Testis (tissue), 3 donors: ENCODE measurements around the gene CCDC13. TPM values are rescaled to one million over a fixed set of nuclear protein-coding genes. Genes with fewer than 3 reads are reported as not detected.

Source experiments
- DNase-seq: peaks from one replicate; pipeline ENCODE4 v3.0.0-alpha.2; 2019
- H3K27ac ChIP-seq, 2 donors: fragments of 200-600 bp; sonication (generic); one replicate each; pipeline ENCODE4 v1.5.1; 2019
- H3K27me3 ChIP-seq: fragments of 200-600 bp; sonication (generic); one replicate; pipeline ENCODE4 v1.5.1; 2019
- H3K36me3 ChIP-seq: fragments of 200-600 bp; sonication (generic); one replicate; pipeline ENCODE4 v1.5.1; 2017; ENCODE audit warnings: low read depth; ENCODE audit errors: missing control alignments
- H3K4me1 ChIP-seq: fragments of 200-600 bp; sonication (generic); one replicate; pipeline ENCODE4 v1.5.1; 2019
- H3K4me3 ChIP-seq, 2 donors: fragments of 200-600 bp; sonication (generic); one replicate each; pipeline ENCODE4 v1.5.1; 2017 to 2019
- H3K9me3 ChIP-seq: fragments of 200-600 bp; sonication (generic); one replicate; pipeline ENCODE4 v1.5.1; 2017
- CTCF ChIP-seq, 3 experiments: fragments of 450-650 bp in 2 of 3; fragments of 200-600 bp in 1 of 3; sonication (generic) in 1 of 3; IDR thresholded peaks; one replicate each; pipeline ENCODE4 v1.5.1; 2016 to 2019; ENCODE audit warnings: antibody characterized with exemption in 3 of 3, mild to moderate bottlenecking in 2 of 3, moderate library complexity in 1 of 3
- POLR2A ChIP-seq: fragments of 450-650 bp; IDR thresholded peaks from one replicate; pipeline ENCODE4 v1.6.1; 2017; ENCODE audit warnings: antibody characterized with exemption, mild to moderate bottlenecking, moderate library complexity
- WGBS, 2 donors: methylation state at CpG; one replicate each; pipeline ENCODE4 v1.1.5; 2018; 5-methylcytosine and 5-hydroxymethylcytosine counted together
- intact Hi-C: fragments of 100-400 bp; cut with DNase I; formaldehyde crosslinking; loops from one replicate; pipeline ENCODE4 v1.15.1; 2023; ENCODE audit warnings: low total_unique reads
- polyA plus RNA-seq: library from polyadenylated mRNA; stranded (reverse); fragments of 350-450 nt; fragmentation: Illumina TruSeq; extraction: RNeasy Lipid Tissue Mini Kit (QIAGEN cat#74804); gene quantifications from one replicate; pipeline ENCODE4 v1.2.3, GENCODE V29; 2014; ENCODE audit warnings: low read depth, low replicate concordance; ENCODE audit not compliant: insufficient read depth
- total RNA-seq, 2 donors: library from RNA; depleted of rRNA; stranded (reverse); fragments of >200 nt; gene quantifications; one replicate each; pipeline ENCODE4 v1.2.3, GENCODE V29; 2016

CCDC13 gene
- total and polyA plus RNA-seq, 3 donors from 2014 or later = 6.5 to 23.0 (median 12.5) TPM

- Histone ChIP-seq H3K4me1 (peaks cover 14% of the 10 kb centered on the region), H3K4me3 (no peak overlapping the region), H3K27ac (no peak overlapping the region)
Observed at GRCh38 chr3:42800251-42800650, 27.2 kb upstream of the CCDC13 start.

GRCh38 chr3:42799376-42799775 is 26.3 kb upstream of the CCDC13 start:
- no peak for DNase-seq
- no peaks in the 10 kb centered on the region for H3K9me3 ChIP-seq
- H3K4me3 ChIP-seq = no peak overlapping the region
- 80 to 86% methylated on average over 7 of the region's 7 CpGs for WGBS, 2 donors
- no peaks in the 10 kb centered on the region for H3K36me3 ChIP-seq
- TF ChIP-seq CTCF (IDR thresholded peaks at IDR 0.05) = no peak
- TF ChIP-seq POLR2A = no peak
- H3K27me3 ChIP-seq = no peaks in the 10 kb centered on the region
- H3K27ac ChIP-seq = no peak overlapping the region
- peaks cover 10% of the 10 kb centered on the region for H3K4me1 ChIP-seq
- intact Hi-C loops = no loop called here

More at GRCh38 chr3:42800251-42800650, 27.2 kb upstream of the CCDC13 start:
- Histone ChIP-seq H3K27me3 (no peaks in the 10 kb centered on the region), H3K9me3 (no peaks in the 10 kb centered on the region), H3K36me3 (no peaks in the 10 kb centered on the region)
- TF ChIP-seq CTCF (IDR thresholded peaks at IDR 0.05) (no peak), POLR2A (no peak)
- intact Hi-C loops = no loop called here
- WGBS, 2 donors = 91 to 97% methylated on average over 2 of the region's 2 CpGs
- DNase-seq = no peak

- H3K4me1 ChIP-seq = peaks cover 3% of the 10 kb centered on the region
- no peaks in the 10 kb centered on the region for H3K9me3 ChIP-seq
- intact Hi-C loops = no loop called here
- H3K36me3 ChIP-seq = no peaks in the 10 kb centered on the region
- no peak overlapping the region for H3K27ac ChIP-seq
- no peak overlapping the region for H3K4me3 ChIP-seq
- H3K27me3 ChIP-seq = no peaks in the 10 kb centered on the region
- no peak for DNase-seq
- 88 to 94% methylated on average over 4 of the region's 5 CpGs for WGBS, 2 donors
- TF ChIP-seq CTCF (IDR thresholded peaks at IDR 0.05) (no peak), POLR2A (no peak)
Observed at GRCh38 chr3:42796332-42796885, 23.4 kb upstream of the CCDC13 start.

- Histone ChIP-seq H3K9me3 (no peaks in the 10 kb centered on the region), H3K27me3 (no peaks in the 10 kb centered on the region), H3K4me3 (no peak overlapping the region), H3K36me3 (no peaks in the 10 kb centered on the region), H3K4me1 (no peaks in the 10 kb centered on the region), H3K27ac (no peak overlapping the region)
- TF ChIP-seq CTCF (IDR thresholded peaks at IDR 0.05) (no peak), POLR2A (no peak)
- intact Hi-C loops = no loop called here
- 78 to 83% methylated on average over 2 of the region's 2 CpGs for WGBS, 2 donors
- DNase-seq = no peak
Observed at GRCh38 chr3:42795621-42796181, 22.6 kb upstream of the CCDC13 start.

- TF ChIP-seq CTCF (IDR thresholded peaks at IDR 0.05) (no peak), POLR2A (no peak)
- intact Hi-C loops = no loop called here
Observed at GRCh38 chr3:42790714-42791229, 17.7 kb upstream of the CCDC13 start.

More at GRCh38 chr3:42790714-42791229, 17.7 kb upstream of the CCDC13 start:
- WGBS, 2 donors = 73 to 74% methylated on average over 6 of the region's 6 CpGs
- DNase-seq = no peak
- no peaks in the 10 kb centered on the region for H3K27me3 ChIP-seq
- no peak overlapping the region for H3K27ac ChIP-seq
- no peaks in the 10 kb centered on the region for H3K9me3 ChIP-seq
- H3K4me1 ChIP-seq = no peaks in the 10 kb centered on the region
- H3K4me3 ChIP-seq = no peak overlapping the region
- no peaks in the 10 kb centered on the region for H3K36me3 ChIP-seq
